GF-D8 (cell line): Measurements from ENCODE around the gene USP14.

ENCODE experiments used
- DNase-seq: peaks from one replicate; lab custom pipeline; 2025; lab: John Stamatoyannopoulos, UW

USP14 gene

GRCh38 chr18:159933-160332 is 1.6 kb downstream of the USP14 start:
- DNase-seq = no peak

- DNase-seq = no peak
These were observed 2.6 kb downstream of the USP14 start for GRCh38 chr18:160831-161570.

- no peak for DNase-seq
These were observed 14.0 kb downstream of the USP14 start for GRCh38 chr18:172361-172760.

DNA sequence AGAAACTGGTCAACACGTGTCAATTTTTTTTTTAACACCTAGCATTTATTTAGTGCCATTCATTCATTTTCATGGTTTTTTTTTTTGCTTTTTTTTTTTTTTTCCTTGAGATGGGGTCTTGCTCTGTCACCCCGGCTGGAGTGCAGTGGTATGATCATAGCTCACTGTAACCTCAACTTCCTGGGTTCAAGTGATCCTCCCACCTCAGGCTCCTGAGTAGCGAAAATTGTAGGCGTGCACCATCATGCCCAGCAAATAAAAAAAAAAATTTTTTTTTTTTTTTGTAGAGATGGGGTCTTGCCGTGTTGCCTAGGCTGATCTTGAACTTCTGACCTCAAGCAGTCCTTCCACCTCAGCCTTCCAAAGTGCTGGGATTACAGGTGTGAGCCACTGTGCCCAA is 21.1 kb downstream of the USP14 start:
- DNase-seq = no peak

DNA sequence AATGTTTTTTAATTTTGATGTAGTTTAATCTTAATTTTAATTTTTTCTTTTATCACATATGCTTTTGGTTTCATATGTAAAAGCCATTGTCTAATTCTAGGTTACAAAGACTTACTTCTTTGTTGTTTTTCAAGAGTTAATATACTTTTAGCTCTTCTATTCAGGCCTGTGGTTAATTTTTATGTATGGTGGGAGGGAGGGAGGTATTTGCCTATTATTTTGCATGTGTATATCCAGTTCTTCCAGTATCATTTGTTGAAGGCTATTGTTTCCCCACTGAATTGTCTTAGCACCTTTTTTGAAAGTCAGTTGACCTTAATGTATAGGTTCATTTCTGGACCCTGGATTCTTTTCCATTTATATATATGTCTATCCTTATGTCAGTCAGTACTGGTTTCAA is 23.4 kb downstream of the USP14 start:
- no peak for DNase-seq

DNA sequence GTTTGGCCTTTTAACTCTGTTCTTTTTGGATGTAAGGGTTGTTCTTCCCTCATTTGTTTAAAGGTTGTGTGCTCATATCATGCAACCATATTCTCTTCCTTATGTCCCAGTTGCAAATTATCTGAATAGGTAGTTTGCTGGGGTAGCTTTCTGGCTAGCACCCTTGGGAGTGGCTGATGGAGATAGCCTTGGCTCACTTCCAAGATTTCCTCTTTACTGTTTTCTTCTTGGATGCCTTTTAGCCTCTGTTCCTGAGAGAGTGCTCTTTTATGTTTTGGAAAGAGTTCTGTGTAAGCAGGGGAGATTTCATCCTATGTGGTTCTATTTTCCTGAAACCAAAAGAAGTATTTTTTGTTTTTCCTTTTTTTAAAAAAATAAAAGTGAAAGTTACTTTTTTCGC is 25.4 kb downstream of the USP14 start:
- no peak for DNase-seq

DNA sequence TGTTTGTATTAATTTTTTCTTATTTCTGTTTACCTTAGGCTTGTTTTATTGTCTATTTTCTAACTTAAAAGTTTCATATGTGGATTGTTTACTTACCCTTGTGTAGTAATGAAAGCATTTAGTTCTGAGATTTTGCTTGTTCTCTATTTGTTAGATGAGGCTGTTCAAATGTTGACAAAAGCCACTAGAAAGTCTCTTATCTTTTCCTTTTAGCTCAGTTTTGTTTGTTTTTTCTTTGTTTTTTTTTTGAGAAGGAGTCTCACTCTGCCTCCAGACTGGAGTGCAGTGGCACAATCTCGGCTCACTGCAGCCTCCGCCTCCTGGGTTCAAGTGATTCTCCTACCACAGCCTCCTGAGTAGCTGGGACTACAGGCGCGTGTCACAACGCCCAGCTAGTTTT is 30.9 kb downstream of the USP14 start:
- no peak for DNase-seq

- no peak for DNase-seq
These were observed 33.4 kb downstream of the USP14 start for GRCh38 chr18:191725-192124.

- DNase-seq = no peak
These were observed 34.4 kb downstream of the USP14 start for GRCh38 chr18:192801-193200.

- no peak for DNase-seq
These were observed 37.3 kb downstream of the USP14 start for GRCh38 chr18:195651-196050.

- no peak for DNase-seq
These were observed 40.9 kb downstream of the USP14 start for GRCh38 chr18:199214-199613.

GRCh38 chr18:199768-200167 is 41.4 kb downstream of the USP14 start:
- DNase-seq = no peak

DNA sequence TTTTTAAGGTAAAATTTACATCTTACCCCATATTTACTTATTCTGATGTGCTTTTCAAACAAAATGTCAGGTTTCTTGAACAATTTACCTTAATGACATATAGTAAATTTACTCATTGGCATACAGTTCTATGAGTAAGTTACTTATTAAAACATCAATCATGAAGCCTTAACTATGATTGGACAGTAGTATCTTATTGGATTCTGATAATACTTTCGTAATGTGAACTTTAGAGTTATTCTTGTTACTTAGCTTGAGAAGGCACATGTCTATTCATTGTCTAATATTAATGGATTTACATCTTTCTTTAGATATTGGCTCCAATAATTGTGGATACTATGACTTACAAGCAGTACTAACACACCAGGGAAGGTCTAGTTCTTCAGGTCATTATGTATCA is 51.7 kb downstream of the USP14 start:
- DNase-seq = no peak

DNA sequence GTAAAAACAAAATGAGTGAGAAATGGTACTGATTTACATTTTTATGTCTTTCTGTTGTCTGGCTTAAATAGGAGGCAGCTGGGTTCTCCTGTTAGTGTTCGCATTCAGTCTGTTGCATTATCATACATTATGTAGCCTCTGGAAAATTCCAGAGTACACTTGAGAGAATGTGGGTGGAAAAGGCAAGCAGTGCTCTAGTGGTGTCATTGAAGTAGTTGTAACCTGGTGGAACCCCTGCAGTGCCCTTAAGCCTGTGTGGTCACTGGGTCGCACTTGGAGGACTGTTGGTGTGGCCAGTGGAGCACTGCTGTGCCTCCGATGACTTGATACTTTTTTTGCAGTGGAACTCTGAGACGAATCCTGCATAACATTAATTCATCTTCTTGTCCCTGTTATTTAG is 52.4 kb downstream of the USP14 start:
- no peak for DNase-seq

GRCh38 chr18:211582-211981 is 53.2 kb downstream of the USP14 start:
- no peak for DNase-seq

GRCh38 chr18:212780-213179 is 54.4 kb downstream of the USP14 start:
- no peak for DNase-seq

- no peak for DNase-seq
These were observed 55.1 kb downstream of the USP14 start for GRCh38 chr18:213505-213904.

GRCh38 chr18:213966-214365 is 55.6 kb downstream of the USP14 start:
- DNase-seq = no peak

- no peak for DNase-seq
These were observed 57.2 kb downstream of the USP14 start for GRCh38 chr18:215448-216010.

DNA sequence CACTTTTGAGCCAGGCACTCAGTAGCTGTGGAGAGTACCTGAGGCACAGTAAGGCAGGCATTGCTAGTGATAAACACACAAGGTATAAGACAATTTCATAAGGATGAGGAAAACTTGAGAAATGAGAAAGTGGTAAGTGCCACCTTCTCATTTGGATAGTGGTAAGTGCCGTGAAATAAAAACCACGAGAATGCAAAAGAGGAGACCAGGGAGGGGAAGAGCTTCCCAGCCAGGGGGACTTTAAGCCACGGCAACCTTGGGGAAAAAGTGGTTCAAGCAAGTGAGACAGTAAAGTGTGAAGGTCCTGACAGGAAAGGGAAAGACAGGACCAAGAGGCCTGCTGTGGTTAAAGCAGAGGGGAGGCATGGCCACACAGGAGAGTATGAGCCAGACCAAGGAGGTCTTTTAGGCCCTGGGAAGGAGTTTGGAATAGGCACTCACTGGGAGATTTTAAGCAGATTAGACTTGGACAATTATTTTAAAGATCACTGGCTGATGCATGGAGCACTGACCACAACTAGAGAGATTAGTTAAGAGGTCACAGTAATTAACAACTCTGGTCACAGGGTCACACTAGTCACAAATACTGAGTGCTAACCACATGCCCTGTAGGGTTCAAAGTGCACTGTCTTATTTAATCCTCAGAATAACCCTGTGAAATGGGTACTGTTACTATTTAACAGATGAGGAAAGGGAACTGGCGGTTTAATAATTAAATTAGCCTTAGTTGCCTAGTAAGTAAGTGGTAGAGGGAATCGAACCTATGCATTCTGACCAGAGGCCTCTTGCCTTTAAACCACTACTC is 59.4 kb downstream of the USP14 start:
- no peak for DNase-seq

- DNase-seq = no peak
These were observed 62.4 kb downstream of the USP14 start for GRCh38 chr18:220708-221107.

GRCh38 chr18:225745-226144 is 67.4 kb downstream of the USP14 start:
- DNase-seq = no peak

DNA sequence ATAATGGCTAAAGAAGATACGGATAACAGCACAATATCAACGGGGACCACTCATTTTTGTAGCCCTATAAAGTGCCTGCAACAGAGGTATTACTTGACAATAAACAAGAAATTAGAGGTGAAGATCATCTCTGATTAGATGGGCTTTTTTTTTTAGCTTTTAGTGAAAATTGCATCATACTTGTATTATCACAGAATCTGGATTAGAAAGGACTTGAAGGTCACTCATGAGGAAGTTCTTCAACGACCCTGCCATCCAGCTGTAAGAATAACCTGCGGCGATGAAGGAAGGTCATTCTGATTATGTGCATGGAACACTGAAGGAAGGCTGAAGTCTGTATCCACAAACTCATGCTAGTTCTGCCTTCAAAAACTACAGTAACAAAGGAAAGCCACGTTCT is 69.0 kb downstream of the USP14 start:
- no peak for DNase-seq
